Activated T-cell treated with anti-CD3 and anti-CD28 coated beads, Interleukin-2, amount 50 U/mL, for 48 hours (primary cell): ENCODE data around the gene PDHX.

Experiments used
- DNase-seq, 2 experiments: peaks; one replicate each; pipeline ENCODE4 v3.0.0-alpha.2; 2020

The PDHX gene

DNA sequence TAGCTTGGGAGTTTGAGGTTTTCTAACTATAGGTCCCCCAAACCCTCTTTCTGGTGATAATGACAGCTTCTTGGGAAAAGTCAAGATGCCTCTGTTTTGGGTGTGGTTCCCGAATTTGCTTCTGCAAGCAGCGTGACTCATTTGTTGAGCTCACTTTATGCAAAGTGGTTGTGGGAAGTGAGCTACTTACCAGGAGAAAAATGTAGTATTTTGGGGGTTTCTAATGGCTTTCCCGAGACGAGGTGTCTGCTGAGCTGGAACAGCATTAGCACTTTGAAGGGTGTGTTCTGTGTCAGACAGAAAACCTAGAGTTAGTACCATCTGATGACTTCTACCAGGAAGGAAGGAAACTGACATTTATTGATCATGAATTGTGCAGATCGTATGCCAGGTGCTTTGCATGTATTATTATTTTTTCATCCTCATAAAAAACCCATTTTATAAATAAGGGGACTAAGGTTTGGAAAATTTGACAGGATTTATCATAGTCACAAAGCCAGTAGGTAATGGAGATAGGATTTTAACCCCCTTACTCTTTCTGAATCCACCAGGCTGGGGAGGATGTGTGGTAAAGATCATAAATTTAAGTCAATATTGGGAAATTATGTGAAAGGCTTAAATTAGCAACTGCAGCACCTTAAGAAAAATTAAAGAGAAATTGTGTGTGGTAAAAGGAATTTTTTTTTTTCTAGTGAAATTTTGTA is 113.7 kb downstream of the PDHX start:
- no peak for DNase-seq

- peak; percentile 49 to 52 for DNase-seq
Measured at GRCh38 chr11:35030716-35031213, 114.3 kb downstream of the PDHX start.

DNA sequence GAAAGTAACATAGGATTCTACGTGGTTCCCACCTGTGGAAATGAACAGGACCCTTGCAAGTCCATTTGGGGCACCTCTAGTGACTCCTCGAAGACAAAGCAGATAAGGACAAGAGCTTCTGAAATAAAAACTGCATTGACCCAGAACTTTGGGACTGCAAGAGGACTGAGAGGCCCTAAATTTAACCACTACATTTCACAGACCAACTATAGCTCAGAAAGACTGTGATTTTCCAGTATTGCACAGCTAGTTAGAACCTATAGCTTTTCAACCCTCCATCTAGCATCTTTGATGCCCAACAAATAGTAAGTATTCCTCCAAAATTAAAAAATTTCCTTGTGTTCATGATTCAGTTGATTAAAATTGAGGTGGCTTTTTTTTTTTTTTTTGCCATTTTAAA is 114.9 kb downstream of the PDHX start:
- no peak for DNase-seq

DNA sequence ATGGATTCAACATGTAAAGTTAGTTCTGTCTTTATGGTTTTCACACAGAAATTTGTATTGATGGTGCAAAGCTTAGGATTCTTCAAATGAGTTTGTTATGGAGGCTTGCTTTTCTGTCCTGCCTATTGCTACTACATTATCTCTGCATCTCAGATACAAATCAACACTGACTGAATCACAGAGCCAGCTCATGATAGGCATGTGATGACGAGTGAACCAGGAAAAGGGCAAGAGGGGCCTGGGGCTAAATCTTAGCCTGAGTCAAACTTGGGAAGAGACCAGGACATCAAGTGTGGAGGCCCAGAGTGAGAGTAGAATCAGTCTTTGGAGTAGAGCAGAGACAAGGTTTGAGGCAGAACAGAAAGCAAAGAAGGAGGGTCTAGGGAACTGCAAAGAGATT is 115.4 kb downstream of the PDHX start:
- no peak for DNase-seq

GRCh38 chr11:35033011-35033410 is 116.6 kb downstream of the PDHX start:
- DNase-seq, result no peak

- DNase-seq, result no peak
Measured at GRCh38 chr11:35034401-35034800, 118.0 kb downstream of the PDHX start.

- DNase-seq, result no peak
Measured at GRCh38 chr11:35035894-35036408, 119.5 kb downstream of the PDHX start.

DNA sequence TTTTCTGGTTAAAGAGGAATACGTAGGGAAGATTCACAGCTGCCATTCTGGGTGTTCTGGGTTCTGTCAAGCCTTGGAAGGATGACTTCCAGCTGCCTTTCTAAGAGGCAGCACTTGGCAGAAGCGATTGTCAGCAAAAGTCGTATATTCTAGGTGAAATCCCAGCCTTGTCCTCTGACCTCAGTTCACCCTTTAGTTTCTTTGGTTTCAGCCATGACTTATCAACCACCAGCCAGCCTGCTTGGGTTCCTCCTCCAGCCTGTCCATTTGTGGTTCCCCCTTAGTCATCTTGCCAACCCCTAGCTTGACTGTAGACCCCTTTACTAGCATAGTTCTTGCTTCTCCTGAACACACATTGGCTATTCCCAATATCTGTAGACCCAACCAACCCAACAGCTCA is 120.2 kb downstream of the PDHX start:
- DNase-seq, result no peak

DNA sequence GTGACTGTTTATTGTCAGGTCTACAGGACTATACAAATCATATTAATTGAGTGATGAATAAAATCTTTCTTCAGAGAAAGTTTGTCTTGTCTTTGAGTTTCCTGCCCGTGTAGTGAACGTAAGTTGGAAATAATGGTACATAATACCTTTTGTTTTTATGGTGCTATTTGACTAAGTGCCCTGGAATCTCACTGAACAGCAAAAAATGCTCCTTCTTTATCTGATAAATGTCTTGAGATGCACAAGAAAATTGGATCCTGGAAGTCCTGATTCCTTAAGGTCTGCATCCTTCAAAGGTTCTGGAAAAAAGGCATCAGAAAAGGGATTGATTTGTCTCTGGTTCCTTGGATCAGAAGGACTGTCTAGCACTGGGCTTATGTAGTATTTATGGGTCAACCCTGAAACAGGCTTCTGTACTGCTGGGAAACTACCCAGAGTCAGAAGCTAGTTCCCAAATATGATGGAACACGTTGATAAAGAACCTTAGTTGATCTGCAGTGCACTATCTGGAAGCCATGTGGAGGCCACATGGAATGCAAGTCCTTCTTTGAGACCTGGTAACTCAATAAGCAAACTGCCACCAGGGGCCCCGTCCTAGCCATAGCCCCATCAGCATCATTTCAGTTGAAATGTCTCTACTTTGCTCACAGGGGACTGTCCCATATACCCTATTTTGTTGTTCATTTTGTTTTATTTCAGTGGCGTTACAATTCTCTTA is 122.0 kb downstream of the PDHX start:
- DNase-seq, result no peak

- DNase-seq, result no peak
Measured at GRCh38 chr11:35039076-35039475, 122.7 kb downstream of the PDHX start.

DNA sequence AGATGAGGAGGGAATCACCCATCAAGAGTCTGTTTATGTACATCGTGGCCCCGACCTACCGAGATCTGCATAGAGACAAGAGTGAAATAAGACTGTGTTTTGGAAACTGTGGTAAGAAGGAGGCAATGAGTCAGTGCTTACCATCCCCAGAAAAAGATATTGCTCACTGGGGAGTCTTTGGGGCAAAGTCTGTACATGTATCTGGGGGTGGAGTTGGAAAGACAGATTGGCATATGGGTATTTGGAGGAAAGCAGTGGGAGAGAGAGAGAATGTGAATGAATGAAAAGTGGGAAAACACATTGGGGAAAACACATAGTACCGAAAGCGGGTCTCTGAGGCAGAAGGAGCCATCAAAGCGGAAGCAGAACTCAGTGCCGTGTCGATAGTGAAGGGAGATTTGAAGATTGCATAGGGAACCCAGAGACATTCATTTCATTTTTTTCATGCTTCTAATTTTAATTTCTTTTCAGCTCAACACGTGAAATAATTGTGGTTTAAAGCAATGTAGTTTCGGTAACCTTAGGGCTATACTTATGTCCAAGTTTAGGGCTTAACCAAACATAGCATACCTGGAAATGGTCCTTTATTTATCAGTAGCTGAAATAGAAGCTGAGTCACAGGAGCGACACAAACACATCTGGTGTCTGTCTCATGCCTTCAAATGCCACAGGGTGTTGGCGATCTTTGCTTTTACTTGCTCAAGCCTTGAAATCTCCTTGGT is 124.0 kb downstream of the PDHX start:
- DNase-seq, result peak; percentile 58 to 65

GRCh38 chr11:35041070-35041554 is 124.7 kb downstream of the PDHX start:
- DNase-seq, result no peak

DNA sequence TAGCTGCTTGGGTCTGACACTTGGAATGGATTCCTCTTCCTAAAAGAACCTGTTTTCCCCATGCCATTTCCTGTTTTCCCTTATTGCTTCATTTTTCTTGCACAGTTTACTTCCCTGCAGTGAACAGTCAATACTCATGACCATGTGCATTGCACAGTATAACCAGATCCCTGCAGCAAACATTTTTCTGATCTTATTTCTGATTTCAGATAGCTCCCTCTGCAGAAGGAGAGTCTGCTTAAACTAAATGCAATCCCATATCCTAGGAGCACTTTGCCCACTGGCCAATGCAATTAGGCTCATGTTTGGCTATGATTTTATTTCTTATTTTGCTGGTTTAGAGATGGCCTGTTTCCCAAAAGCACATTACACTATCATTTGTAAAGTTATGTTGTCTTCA is 125.8 kb downstream of the PDHX start:
- DNase-seq, result no peak

GRCh38 chr11:35042913-35043312 is 126.5 kb downstream of the PDHX start:
- no peak for DNase-seq

GRCh38 chr11:35043936-35044335 is 127.5 kb downstream of the PDHX start:
- no peak for DNase-seq

GRCh38 chr11:35045236-35045820 is 128.9 kb downstream of the PDHX start:
- DNase-seq, result peak; percentile 58 to 61
